Liver (tissue), 9 donors: ENCODE data around the gene MYO7B. TPM values are rescaled to one million over a fixed set of nuclear protein-coding genes. Genes with fewer than 3 reads are reported as not detected.

Experiments used
- DNase-seq: peaks from one replicate; pipeline ENCODE4 v3.0.0-alpha.2; 2017; ENCODE audit warnings: low spot score
- H3K27ac ChIP-seq, 2 donors: one replicate each; pipeline ENCODE4 v1.7.0; 2013; ENCODE audit warnings: inconsistent platforms in 2 of 2, low read length in 2 of 2, control low read depth in 1 of 2, low read depth in 1 of 2, mild to moderate bottlenecking in 1 of 2
- H3K27me3 ChIP-seq, 4 donors: one replicate each; pipeline versions ENCODE4 v1.6.1 to v1.7.0; 2013; ENCODE audit warnings: low read length in 3 of 4, inconsistent platforms in 1 of 4, mild to moderate bottlenecking in 1 of 4, moderate library complexity in 1 of 4; ENCODE audit not compliant: control insufficient read depth in 4 of 4, insufficient read depth in 4 of 4
- H3K36me3 ChIP-seq, 4 donors: one replicate each; pipeline versions ENCODE4 v1.6.1 to v1.7.0; 2013; ENCODE audit warnings: low read length in 3 of 4, mild to moderate bottlenecking in 3 of 4, low read depth in 1 of 4, moderate library complexity in 1 of 4; ENCODE audit not compliant: control insufficient read depth in 4 of 4, insufficient read depth in 3 of 4
- H3K4me1 ChIP-seq, 4 donors: one replicate each; pipeline versions ENCODE4 v1.6.1 to v1.7.0; 2013; ENCODE audit warnings: low read length in 3 of 4, mild to moderate bottlenecking in 3 of 4, moderate library complexity in 1 of 4; ENCODE audit not compliant: control insufficient read depth in 4 of 4, insufficient read depth in 4 of 4
- H3K4me3 ChIP-seq, 3 donors: one replicate each; pipeline versions ENCODE4 v1.6.1 to v1.7.0; 2013; ENCODE audit warnings: low read length in 3 of 3, control low read depth in 1 of 3, low read depth in 1 of 3, mild to moderate bottlenecking in 1 of 3
- H3K9ac ChIP-seq, 2 donors: one replicate each; pipeline ENCODE4 v1.7.0; 2013; ENCODE audit warnings: low read length in 2 of 2, mild to moderate bottlenecking in 2 of 2, moderate library complexity in 2 of 2, control low read depth in 1 of 2, low read depth in 1 of 2
- H3K9me3 ChIP-seq, 4 donors: one replicate each; pipeline versions ENCODE4 v1.6.1 to v1.7.0; 2013; ENCODE audit warnings: low read length in 3 of 4; ENCODE audit not compliant: control insufficient read depth in 4 of 4
- CTCF ChIP-seq: fragments of 150-350 bp; IDR thresholded peaks from 2 replicates; pipeline ENCODE4 v1.5.1; 2017; ENCODE audit warnings: improper control_type of control experiment, low read depth, low read length; ENCODE audit not compliant: missing input control
- EGR1 ChIP-seq, 2 donors: IDR thresholded peaks; 2 replicates each; pipeline ENCODE4 v1.6.1; 2016 to 2018; ENCODE audit warnings: antibody characterized with exemption in 2 of 2, low read depth in 2 of 2
- FOXA2 ChIP-seq: IDR thresholded peaks from 2 replicates; pipeline ENCODE4 v1.6.1; 2016; ENCODE audit warnings: antibody characterized with exemption
- GABPA ChIP-seq, 2 donors: IDR thresholded peaks in 1 of 2; conservative IDR thresholded peaks in 1 of 2; 2 replicates each; pipeline ENCODE4 v1.6.1; 2016; ENCODE audit warnings: antibody characterized with exemption in 2 of 2, mild to moderate bottlenecking in 1 of 2, moderate library complexity in 1 of 2
- HNF4A ChIP-seq, 2 donors: conservative IDR thresholded peaks; 2 replicates each; pipeline ENCODE4 v1.6.1; 2016; ENCODE audit warnings: antibody characterized with exemption in 2 of 2, mild to moderate bottlenecking in 2 of 2
- JUND ChIP-seq, 2 donors: IDR thresholded peaks; 2 replicates each; pipeline ENCODE4 v1.6.1; 2016; ENCODE audit warnings: antibody characterized with exemption in 2 of 2
- NR2F2 ChIP-seq: IDR thresholded peaks from 2 replicates; pipeline ENCODE4 v1.6.1; 2016; ENCODE audit warnings: antibody characterized with exemption
- RAD21 ChIP-seq, 2 donors: IDR thresholded peaks; 2 replicates each; pipeline ENCODE4 v1.6.1; 2016; ENCODE audit warnings: antibody characterized with exemption in 2 of 2, mild to moderate bottlenecking in 2 of 2
- RXRA ChIP-seq, 2 donors: IDR thresholded peaks; 2 replicates each; pipeline ENCODE4 v1.6.1; 2017 to 2018; ENCODE audit warnings: antibody characterized with exemption in 2 of 2, mild to moderate bottlenecking in 1 of 2
- SP1 ChIP-seq: IDR thresholded peaks from 2 replicates; pipeline ENCODE4 v1.6.1; 2018; ENCODE audit warnings: antibody characterized with exemption, mild to moderate bottlenecking
- YY1 ChIP-seq: IDR thresholded peaks from 2 replicates; pipeline ENCODE4 v1.6.1; 2016; ENCODE audit warnings: antibody characterized with exemption, mild to moderate bottlenecking
- whole genome bisulfite sequencing: extraction: QIAGEN DNeasy Blood & Tissue Kit; methylation state at CpG from one replicate; pipeline ENCODE4 v1.1.7; 2013; 5-methylcytosine and 5-hydroxymethylcytosine counted together
- polyA plus RNA-seq, 2 donors: library from polyadenylated mRNA; stranded (reverse) in 1 of 2; unstranded in 1 of 2; fragments of 200-250 nt in 1 of 2; fragments of >200 nt in 1 of 2; fragmentation: Nextera tagmentation in 1 of 2; extraction: Ambion mirVana in 1 of 2; gene quantifications; one replicate each; pipeline versions ENCODE4 v1.2.1 to v1.2.3, GENCODE V29; 2013 to 2015
- total RNA-seq, 2 donors: library from RNA; depleted of rRNA; stranded (reverse); fragments of >200 nt; gene quantifications; one replicate each; pipeline ENCODE4 v1.2.3, GENCODE V29; 2014
- TF ChIP-seq, protein P1 (sequence below): IDR thresholded peaks from 2 replicates; pipeline ENCODE4 v1.6.1; 2016; ENCODE audit warnings: antibody characterized with exemption, mild to moderate bottlenecking
- TF ChIP-seq, protein P2 (sequence below): IDR thresholded peaks from 2 replicates; pipeline ENCODE4 v1.6.1; 2016; ENCODE audit warnings: antibody characterized with exemption
- donor health status: healthy.
- donor health status: healthy.
- donor health status: healthy.
- donor health status: healthy.
- donor health status: healthy.

Gene MYO7B
- total and polyA plus RNA-seq, 4 donors = 0.15 to 1.1 (median 0.64) TPM

- no peak overlapping the region for H3K27ac ChIP-seq
Measured at GRCh38 chr2:127625572-127625951, 90.1 kb downstream of the MYO7B start.

DNA sequence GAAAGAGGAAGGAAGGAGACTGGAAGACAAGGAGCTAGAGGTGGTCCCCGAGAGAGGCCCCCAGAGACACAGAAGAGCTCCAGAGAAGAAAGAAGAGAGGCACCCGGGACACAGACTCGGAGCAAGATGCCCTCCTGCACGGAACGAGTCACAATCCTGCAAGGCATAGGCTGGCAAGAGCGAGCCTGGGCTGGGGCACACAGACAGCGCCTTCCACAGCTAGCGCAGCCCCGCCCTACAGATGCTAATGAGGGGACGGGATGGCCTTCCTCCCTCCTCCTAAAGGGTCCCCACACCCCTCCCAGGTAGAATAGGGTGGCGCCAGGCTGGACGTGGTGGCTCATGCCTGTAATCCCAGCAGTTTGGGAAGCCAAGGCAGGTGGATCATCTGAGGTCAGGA is 90.7 kb downstream of the MYO7B start:
- WGBS = 73% methylated on average over 12 of the region's 12 CpGs
- Histone ChIP-seq H3K27ac (no peak overlapping the region), H3K4me1 (no peaks in the 10 kb centered on the region), H3K9me3 (no peaks in the 10 kb centered on the region), H3K4me3 (no peak overlapping the region), H3K36me3 (no peaks in the 10 kb centered on the region), H3K9ac (no peak overlapping the region), H3K27me3 (no peaks in the 10 kb centered on the region)
- DNase-seq = no peak
- TF ChIP-seq CTCF (no peak), JUND (IDR thresholded peaks at IDR 0.05) (no peak), FOXA2 (no peak), RXRA (IDR thresholded peaks at IDR 0.05) (no peak), HNF4A (conservative IDR thresholded peaks at IDR 0.05) (no peak), RAD21 (IDR thresholded peaks at IDR 0.05) (no peak), SP1 (no peak), YY1 (no peak), GABPA (IDR thresholded peaks at IDR 0.05 in 1 of 2, conservative IDR thresholded peaks at IDR 0.05 in 1 of 2) (no peak), NR2F2 (no peak), EGR1 (IDR thresholded peaks at IDR 0.05; ENCODE audit: low read depth in 2 of 2) (no peak)
- TF ChIP-seq, protein P1, sequence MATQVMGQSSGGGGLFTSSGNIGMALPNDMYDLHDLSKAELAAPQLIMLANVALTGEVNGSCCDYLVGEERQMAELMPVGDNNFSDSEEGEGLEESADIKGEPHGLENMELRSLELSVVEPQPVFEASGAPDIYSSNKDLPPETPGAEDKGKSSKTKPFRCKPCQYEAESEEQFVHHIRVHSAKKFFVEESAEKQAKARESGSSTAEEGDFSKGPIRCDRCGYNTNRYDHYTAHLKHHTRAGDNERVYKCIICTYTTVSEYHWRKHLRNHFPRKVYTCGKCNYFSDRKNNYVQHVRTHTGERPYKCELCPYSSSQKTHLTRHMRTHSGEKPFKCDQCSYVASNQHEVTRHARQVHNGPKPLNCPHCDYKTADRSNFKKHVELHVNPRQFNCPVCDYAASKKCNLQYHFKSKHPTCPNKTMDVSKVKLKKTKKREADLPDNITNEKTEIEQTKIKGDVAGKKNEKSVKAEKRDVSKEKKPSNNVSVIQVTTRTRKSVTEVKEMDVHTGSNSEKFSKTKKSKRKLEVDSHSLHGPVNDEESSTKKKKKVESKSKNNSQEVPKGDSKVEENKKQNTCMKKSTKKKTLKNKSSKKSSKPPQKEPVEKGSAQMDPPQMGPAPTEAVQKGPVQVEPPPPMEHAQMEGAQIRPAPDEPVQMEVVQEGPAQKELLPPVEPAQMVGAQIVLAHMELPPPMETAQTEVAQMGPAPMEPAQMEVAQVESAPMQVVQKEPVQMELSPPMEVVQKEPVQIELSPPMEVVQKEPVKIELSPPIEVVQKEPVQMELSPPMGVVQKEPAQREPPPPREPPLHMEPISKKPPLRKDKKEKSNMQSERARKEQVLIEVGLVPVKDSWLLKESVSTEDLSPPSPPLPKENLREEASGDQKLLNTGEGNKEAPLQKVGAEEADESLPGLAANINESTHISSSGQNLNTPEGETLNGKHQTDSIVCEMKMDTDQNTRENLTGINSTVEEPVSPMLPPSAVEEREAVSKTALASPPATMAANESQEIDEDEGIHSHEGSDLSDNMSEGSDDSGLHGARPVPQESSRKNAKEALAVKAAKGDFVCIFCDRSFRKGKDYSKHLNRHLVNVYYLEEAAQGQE = no peak
- TF ChIP-seq, protein P2, sequence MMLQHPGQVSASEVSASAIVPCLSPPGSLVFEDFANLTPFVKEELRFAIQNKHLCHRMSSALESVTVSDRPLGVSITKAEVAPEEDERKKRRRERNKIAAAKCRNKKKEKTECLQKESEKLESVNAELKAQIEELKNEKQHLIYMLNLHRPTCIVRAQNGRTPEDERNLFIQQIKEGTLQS = no peak

More at GRCh38 chr2:127625572-127625951, 90.1 kb downstream of the MYO7B start:
- DNase-seq = no peak
- H3K4me1 ChIP-seq = no peaks in the 10 kb centered on the region
- no peaks in the 10 kb centered on the region for H3K27me3 ChIP-seq
- 88% methylated on average over 2 of the region's 2 CpGs for WGBS
- TF ChIP-seq, protein P2 = no peak
- no peaks in the 10 kb centered on the region for H3K9me3 ChIP-seq
- no peak overlapping the region for H3K4me3 ChIP-seq
- H3K9ac ChIP-seq = no peak overlapping the region
- H3K36me3 ChIP-seq = no peaks in the 10 kb centered on the region
